GM23338 (cell line): ENCODE results near the gene DOLK.

ENCODE experiments used
- CTCF ChIP-seq, 2 experiments: fragments of 200-600 bp in 1 of 2; sonication (generic) in 1 of 2; conservative IDR thresholded peaks; 2 replicates each; pipeline versions ENCODE4 v1.5.1 to v1.6.1; 2016 to 2017; ENCODE audit warnings: antibody characterized with exemption in 2 of 2, low read depth in 2 of 2, mild to moderate bottlenecking in 2 of 2, moderate library complexity in 1 of 2
- POLR2AphosphoS5 ChIP-seq: IDR thresholded peaks from 2 replicates; pipeline ENCODE4 v1.6.1; 2016; ENCODE audit warnings: antibody characterized with exemption, low read depth

- TF ChIP-seq CTCF (conservative IDR thresholded peaks at IDR 0.05; ENCODE audit: low read depth in 2 of 2) (no peak), POLR2AphosphoS5 (peak; percentile 71)
These were observed 25.3 kb downstream of the DOLK start for GRCh38 chr9:128921881-128922763.
